ENCODE data around the gene SIGMAR1.

SIGMAR1 gene

GRCh38 chr9:34652602-34653000 is 15.0 kb upstream of the SIGMAR1 start:
- ATAC-seq, result no peak
- TF ChIP-seq CSDC2 (CRISPR knock-in tag; IDR thresholded peaks at IDR 0.05), result no peak
- TF ChIP-seq CREB5 (CRISPR knock-in tag; IDR thresholded peaks at IDR 0.05; ENCODE audit: low read depth), result no peak
- TF ChIP-seq ZNF565 (CRISPR knock-in tag; conservative IDR thresholded peaks at IDR 0.05; ENCODE audit: low read depth), result no peak
- TF ChIP-seq ZFP3 (CRISPR knock-in tag; IDR thresholded peaks at IDR 0.05), result no peak
- no peak for TF ChIP-seq TCF4 (CRISPR knock-in tag; IDR thresholded peaks at IDR 0.05; ENCODE audit: borderline replicate concordance)
- TF ChIP-seq SNAI2 (CRISPR knock-in tag; IDR thresholded peaks at IDR 0.05), result no peak
- no peak for TF ChIP-seq ZFP30 (CRISPR knock-in tag; IDR thresholded peaks at IDR 0.05)
- TF ChIP-seq BACH2 (CRISPR knock-in tag; IDR thresholded peaks at IDR 0.05; ENCODE audit: borderline replicate concordance), result no peak
- no peak for TF ChIP-seq ISL1 (CRISPR knock-in tag; IDR thresholded peaks at IDR 0.05)
- no peak for TF ChIP-seq OSR1 (CRISPR knock-in tag; IDR thresholded peaks at IDR 0.05)
- TF ChIP-seq CSRNP3 (CRISPR knock-in tag; IDR thresholded peaks at IDR 0.05), result no peak
- TF ChIP-seq ZNF8 (CRISPR knock-in tag; IDR thresholded peaks at IDR 0.05), result no peak
- no peak for TF ChIP-seq PPARA (CRISPR knock-in tag; IDR thresholded peaks at IDR 0.05; ENCODE audit: borderline replicate concordance)
- TF ChIP-seq ZC3H10 (CRISPR knock-in tag; IDR thresholded peaks at IDR 0.05), result no peak
- no peak for TF ChIP-seq RARB (CRISPR knock-in tag; IDR thresholded peaks at IDR 0.05)
- TF ChIP-seq ESRRG (CRISPR knock-in tag; IDR thresholded peaks at IDR 0.05), result no peak
- TF ChIP-seq POU6F1 (CRISPR knock-in tag; IDR thresholded peaks at IDR 0.05; ENCODE audit: borderline replicate concordance, low read depth), result no peak
- TF ChIP-seq TSHZ2 (CRISPR knock-in tag; IDR thresholded peaks at IDR 0.05), result no peak
- no peak for TF ChIP-seq GLIS3 (CRISPR knock-in tag; IDR thresholded peaks at IDR 0.05)
- TF ChIP-seq ZNF70 (CRISPR knock-in tag; IDR thresholded peaks at IDR 0.05), result no peak

GRCh38 chr9:34651876-34652601 is 14.5 kb upstream of the SIGMAR1 start, which contains the start of gene IL11RA:
TSS of gene IL11RA (plus strand) at chr9:34652185. CDS start at chr9:34655218, 3,033 bp downstream.
- no peak for ATAC-seq
- TF ChIP-seq PATZ1 (CRISPR knock-in tag; IDR thresholded peaks at IDR 0.05; ENCODE audit: borderline replicate concordance), result no peak
- no peak for TF ChIP-seq ZNF70 (CRISPR knock-in tag; IDR thresholded peaks at IDR 0.05)
- TF ChIP-seq ESRRG (CRISPR knock-in tag; IDR thresholded peaks at IDR 0.05), result no peak
- TF ChIP-seq PPARA (CRISPR knock-in tag; IDR thresholded peaks at IDR 0.05; ENCODE audit: borderline replicate concordance), result no peak
- no peak for TF ChIP-seq GLIS3 (CRISPR knock-in tag; IDR thresholded peaks at IDR 0.05)
- TF ChIP-seq ZNF565 (CRISPR knock-in tag; conservative IDR thresholded peaks at IDR 0.05; ENCODE audit: low read depth), result no peak
- no peak for TF ChIP-seq ZFP3 (CRISPR knock-in tag; IDR thresholded peaks at IDR 0.05)
- TF ChIP-seq BACH2 (CRISPR knock-in tag; IDR thresholded peaks at IDR 0.05; ENCODE audit: borderline replicate concordance), result no peak
- no peak for TF ChIP-seq CSRNP3 (CRISPR knock-in tag; IDR thresholded peaks at IDR 0.05)
- TF ChIP-seq CREB5 (CRISPR knock-in tag; IDR thresholded peaks at IDR 0.05; ENCODE audit: low read depth), result no peak
- TF ChIP-seq TSHZ2 (CRISPR knock-in tag; IDR thresholded peaks at IDR 0.05), result no peak
- TF ChIP-seq TCF4 (CRISPR knock-in tag; IDR thresholded peaks at IDR 0.05; ENCODE audit: borderline replicate concordance), result no peak
- no peak for TF ChIP-seq OSR1 (CRISPR knock-in tag; IDR thresholded peaks at IDR 0.05)
- TF ChIP-seq ARNTL (CRISPR knock-in tag; IDR thresholded peaks at IDR 0.05; ENCODE audit: borderline replicate concordance, low read depth), result no peak
